Measurements from ENCODE around the gene SLC6A18. TPM values are rescaled to one million over a fixed set of nuclear protein-coding genes. Genes with fewer than 3 reads are reported as not detected.

SLC6A18 gene
- total and polyA plus RNA-seq, 7 donors = not detected

GRCh38 chr5:1193591-1193985 is 31.6 kb upstream of the SLC6A18 start:
- no peak for ATAC-seq
- Histone ChIP-seq H3K27ac (no peak overlapping the region), H3K4me3 (no peak overlapping the region), H3K9me3 (no peaks in the 10 kb centered on the region), H3K36me3 (ENCODE audit: insufficient read depth in 1 of 2, low read depth in 1 of 2) (no peaks in the 10 kb centered on the region), H3K4me1 (no peaks in the 10 kb centered on the region), H3K27me3 (ENCODE audit: insufficient read depth in 3 of 3, low read length in 2 of 3) (peaks cover 0 to 38% (median 5%) of the 10 kb centered on the region in 3 donors)
- DNase-seq = peak; percentile 7 to 34
- TF ChIP-seq, protein P1, sequence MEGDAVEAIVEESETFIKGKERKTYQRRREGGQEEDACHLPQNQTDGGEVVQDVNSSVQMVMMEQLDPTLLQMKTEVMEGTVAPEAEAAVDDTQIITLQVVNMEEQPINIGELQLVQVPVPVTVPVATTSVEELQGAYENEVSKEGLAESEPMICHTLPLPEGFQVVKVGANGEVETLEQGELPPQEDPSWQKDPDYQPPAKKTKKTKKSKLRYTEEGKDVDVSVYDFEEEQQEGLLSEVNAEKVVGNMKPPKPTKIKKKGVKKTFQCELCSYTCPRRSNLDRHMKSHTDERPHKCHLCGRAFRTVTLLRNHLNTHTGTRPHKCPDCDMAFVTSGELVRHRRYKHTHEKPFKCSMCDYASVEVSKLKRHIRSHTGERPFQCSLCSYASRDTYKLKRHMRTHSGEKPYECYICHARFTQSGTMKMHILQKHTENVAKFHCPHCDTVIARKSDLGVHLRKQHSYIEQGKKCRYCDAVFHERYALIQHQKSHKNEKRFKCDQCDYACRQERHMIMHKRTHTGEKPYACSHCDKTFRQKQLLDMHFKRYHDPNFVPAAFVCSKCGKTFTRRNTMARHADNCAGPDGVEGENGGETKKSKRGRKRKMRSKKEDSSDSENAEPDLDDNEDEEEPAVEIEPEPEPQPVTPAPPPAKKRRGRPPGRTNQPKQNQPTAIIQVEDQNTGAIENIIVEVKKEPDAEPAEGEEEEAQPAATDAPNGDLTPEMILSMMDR (IDR thresholded peaks at IDR 0.05) = no peak
- intact Hi-C loops (cut with DNase I) = no loop called here
- 74 to 79% (median 79%) methylated on average over 28 of the region's 28 CpGs for WGBS, 3 donors

- Histone ChIP-seq H3K27me3 (ENCODE audit: insufficient read depth in 3 of 3, low read length in 2 of 3) (peaks cover 0 to 38% (median 5%) of the 10 kb centered on the region in 3 donors), H3K36me3 (ENCODE audit: insufficient read depth in 1 of 2, low read depth in 1 of 2) (no peaks in the 10 kb centered on the region), H3K4me1 (no peaks in the 10 kb centered on the region), H3K9me3 (no peaks in the 10 kb centered on the region), H3K27ac (no peak overlapping the region), H3K4me3 (no peak overlapping the region)
- no peak for DNase-seq
- 84 to 92% (median 86%) methylated on average over 6 of the region's 6 CpGs for WGBS, 3 donors
- ATAC-seq = no peak
- TF ChIP-seq, protein P1 (IDR thresholded peaks at IDR 0.05) = no peak
- intact Hi-C loops (cut with DNase I) = no loop called here
Observed at GRCh38 chr5:1194378-1194777, 30.8 kb upstream of the SLC6A18 start.

GRCh38 chr5:1195439-1195838 is 29.7 kb upstream of the SLC6A18 start:
- TF ChIP-seq, protein P1 (IDR thresholded peaks at IDR 0.05) = no peak
- peak; percentile 6 to 38 for DNase-seq
- intact Hi-C loops (cut with DNase I) = no loop called here
- Histone ChIP-seq H3K27ac (no peak overlapping the region), H3K4me3 (no peak overlapping the region), H3K27me3 (ENCODE audit: insufficient read depth in 3 of 3, low read length in 2 of 3) (peaks cover 0 to 37% (median 5%) of the 10 kb centered on the region in 3 donors), H3K4me1 (no peaks in the 10 kb centered on the region), H3K9me3 (no peaks in the 10 kb centered on the region), H3K36me3 (ENCODE audit: insufficient read depth in 1 of 2, low read depth in 1 of 2) (no peaks in the 10 kb centered on the region)
- WGBS, 3 donors = 83 to 87% (median 83%) methylated on average over 5 of the region's 5 CpGs
- ATAC-seq = no peak

DNA sequence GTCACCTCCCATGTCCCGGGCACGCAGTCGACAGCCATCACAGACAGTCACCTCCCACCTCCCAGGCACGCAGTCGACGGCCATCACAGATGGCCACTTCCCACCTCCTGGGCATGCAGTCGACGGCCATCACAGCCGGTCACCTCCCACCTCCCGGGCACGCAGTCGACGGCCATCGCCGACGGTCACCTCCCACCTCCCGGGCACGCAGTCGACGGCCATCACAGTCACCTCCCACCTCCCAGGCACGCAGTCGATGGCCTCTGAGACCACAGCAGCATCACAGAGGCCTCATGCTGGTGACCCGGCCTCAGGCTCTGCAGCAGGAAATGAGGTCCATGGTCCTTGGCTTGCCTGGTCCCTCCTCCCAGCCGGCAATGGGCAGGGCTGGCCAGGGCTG is 29.3 kb upstream of the SLC6A18 start:
- WGBS, 3 donors = 76 to 80% (median 79%) methylated on average over 24 of the region's 24 CpGs
- Histone ChIP-seq H3K9me3 (no peaks in the 10 kb centered on the region), H3K4me3 (no peak overlapping the region), H3K4me1 (no peaks in the 10 kb centered on the region), H3K27me3 (ENCODE audit: insufficient read depth in 3 of 3, low read length in 2 of 3) (peaks cover 0 to 34% (median 9%) of the 10 kb centered on the region in 3 donors), H3K36me3 (ENCODE audit: insufficient read depth in 1 of 2, low read depth in 1 of 2) (no peaks in the 10 kb centered on the region), H3K27ac (no peak overlapping the region)
- ATAC-seq (no peak), DNase-seq (peak; percentile 5 to 47)
- intact Hi-C loops (cut with DNase I) = no loop called here
- TF ChIP-seq, protein P1 (IDR thresholded peaks at IDR 0.05) = no peak

DNA sequence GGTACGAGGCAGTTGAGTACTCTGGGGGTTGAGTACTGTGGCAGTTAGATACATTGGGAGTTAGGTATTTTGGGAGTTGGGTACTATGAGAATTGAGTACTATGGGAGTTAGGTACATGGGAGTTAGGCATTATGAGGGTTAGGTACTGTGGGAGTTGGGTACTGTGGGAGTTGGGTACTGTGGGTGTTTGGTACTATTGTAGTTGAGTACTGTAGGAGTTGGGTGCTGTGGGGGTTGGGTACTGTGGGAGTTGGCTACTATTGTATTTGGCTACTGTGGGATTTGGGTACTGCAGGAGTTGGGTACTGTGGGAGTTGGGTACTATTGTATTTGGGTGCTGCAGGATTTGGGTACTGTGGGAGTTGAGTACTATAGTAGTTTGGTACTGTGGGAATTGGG is 28.6 kb upstream of the SLC6A18 start:
- peaks cover 0 to 33% (median 9%) of the 10 kb centered on the region in 3 donors for H3K27me3 ChIP-seq (ENCODE audit: insufficient read depth in 3 of 3, low read length in 2 of 3)
- no peaks in the 10 kb centered on the region for H3K9me3 ChIP-seq
- no peak overlapping the region for H3K4me3 ChIP-seq
- no peaks in the 10 kb centered on the region for H3K36me3 ChIP-seq (ENCODE audit: insufficient read depth in 1 of 2, low read depth in 1 of 2)
- intact Hi-C loops (cut with DNase I) = no loop called here
- ATAC-seq (no peak), DNase-seq (no peak)
- WGBS, 3 donors = 60 to 68% (median 67%) methylated on average over 1 of the region's 1 CpG
- H3K4me1 ChIP-seq = no peaks in the 10 kb centered on the region
- TF ChIP-seq, protein P1 (IDR thresholded peaks at IDR 0.05) = no peak
- no peak overlapping the region for H3K27ac ChIP-seq
